Mucosa of rectum (tissue), 2 donors: ENCODE results near the gene FOXN3.

Experiments
- H3K27ac ChIP-seq, 2 donors: one replicate each; pipeline ENCODE4 v1.7.0; 2013; ENCODE audit warnings: inconsistent platforms in 2 of 2, low read depth in 2 of 2, low read length in 2 of 2
- H3K27me3 ChIP-seq, 2 donors: one replicate each; pipeline ENCODE4 v1.7.0; 2013; ENCODE audit warnings: low read length in 2 of 2; ENCODE audit not compliant: control insufficient read depth in 2 of 2, insufficient read depth in 2 of 2
- H3K36me3 ChIP-seq, 2 donors: one replicate each; pipeline ENCODE4 v1.7.0; 2013; ENCODE audit warnings: low read length in 2 of 2; ENCODE audit not compliant: control insufficient read depth in 2 of 2, insufficient read depth in 2 of 2
- H3K4me1 ChIP-seq, 2 donors: one replicate each; pipeline ENCODE4 v1.7.0; 2013; ENCODE audit warnings: low read length in 2 of 2, mild to moderate bottlenecking in 1 of 2; ENCODE audit not compliant: control insufficient read depth in 2 of 2, insufficient read depth in 2 of 2
- H3K4me3 ChIP-seq, 2 donors: one replicate each; pipeline ENCODE4 v1.7.0; 2013; ENCODE audit warnings: low read length in 2 of 2
- H3K9ac ChIP-seq, 2 donors: one replicate each; pipeline ENCODE4 v1.7.0; 2013; ENCODE audit warnings: low read length in 2 of 2, low read depth in 1 of 2, mild to moderate bottlenecking in 1 of 2
- H3K9me3 ChIP-seq, 2 donors: one replicate each; pipeline ENCODE4 v1.7.0; 2013; ENCODE audit warnings: low read length in 2 of 2; ENCODE audit not compliant: control insufficient read depth in 2 of 2
- donor health status: healthy.
- donor health status: Normal muscosa, but diverticular disease.

FOXN3 gene

GRCh38 chr14:89352976-89353765 is 63.9 kb downstream of the FOXN3 start:
- Histone ChIP-seq H3K27ac (no peak overlapping the region), H3K9ac (no peak overlapping the region), H3K4me1 (peaks cover 5 to 8% of the 10 kb centered on the region in 2 donors)

GRCh38 chr14:89351516-89352404 is 65.3 kb downstream of the FOXN3 start:
- H3K36me3 ChIP-seq, result peaks cover 12 to 16% of the 10 kb centered on the region in 2 donors
- peaks cover 5 to 8% of the 10 kb centered on the region in 2 donors for H3K4me1 ChIP-seq
- H3K4me3 ChIP-seq, result peak overlapping the region in 1 of 2 donors; percentile 20
- no peaks in the 10 kb centered on the region for H3K27me3 ChIP-seq
- no peaks in the 10 kb centered on the region for H3K9me3 ChIP-seq
- H3K27ac ChIP-seq, result peak overlapping the region; percentile 38 to 44
- no peak overlapping the region for H3K9ac ChIP-seq

More at GRCh38 chr14:89352976-89353765, 63.9 kb downstream of the FOXN3 start:
- Histone ChIP-seq H3K4me3 (no peak overlapping the region), H3K36me3 (peaks cover 8 to 14% of the 10 kb centered on the region in 2 donors), H3K9me3 (no peaks in the 10 kb centered on the region), H3K27me3 (no peaks in the 10 kb centered on the region)

DNA sequence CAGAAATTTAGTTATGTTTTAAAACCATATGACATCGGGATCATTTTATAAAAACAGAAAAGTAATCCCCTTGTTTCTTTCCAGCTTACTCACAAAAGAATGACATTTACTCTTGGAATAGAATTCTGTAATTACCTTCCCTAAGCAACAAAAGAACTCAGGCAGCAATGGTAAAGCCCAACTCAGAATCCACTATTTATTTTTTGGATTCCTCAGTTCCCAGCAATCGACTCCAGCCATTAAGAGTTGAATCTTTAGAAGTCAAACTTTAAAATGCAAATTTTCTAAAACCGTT is 65.9 kb downstream of the FOXN3 start:
- Histone ChIP-seq H3K36me3 (peaks cover 12 to 16% of the 10 kb centered on the region in 2 donors), H3K27ac (peak overlapping the region; percentile 38 to 44), H3K4me3 (peak overlapping the region in 1 of 2 donors; percentile 20), H3K27me3 (no peaks in the 10 kb centered on the region), H3K9me3 (no peaks in the 10 kb centered on the region), H3K4me1 (peaks cover 5 to 8% of the 10 kb centered on the region in 2 donors), H3K9ac (no peak overlapping the region)

DNA sequence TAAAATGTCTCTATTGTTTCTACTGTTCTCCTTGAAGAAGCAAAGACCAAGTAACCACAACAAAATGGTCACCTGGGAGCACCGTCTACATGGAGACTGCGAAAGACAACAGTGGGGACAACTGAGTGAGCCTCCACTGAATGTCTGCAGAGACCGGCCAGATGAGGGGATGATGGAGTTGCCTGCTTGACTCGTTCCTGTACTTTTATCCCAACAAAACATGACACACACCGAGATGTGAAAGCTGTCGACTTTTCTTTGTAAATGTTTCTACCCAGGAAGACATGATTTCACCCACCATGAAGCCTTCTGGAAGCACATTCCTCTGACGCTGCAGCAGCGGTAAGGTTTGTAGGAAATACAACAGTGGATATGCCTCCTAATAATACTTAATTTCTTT is 66.9 kb downstream of the FOXN3 start:
- Histone ChIP-seq H3K27ac (no peak overlapping the region), H3K36me3 (peaks cover 12 to 16% of the 10 kb centered on the region in 2 donors), H3K27me3 (no peaks in the 10 kb centered on the region), H3K9ac (no peak overlapping the region), H3K9me3 (no peaks in the 10 kb centered on the region), H3K4me1 (peaks cover 5 to 8% of the 10 kb centered on the region in 2 donors), H3K4me3 (no peak overlapping the region)

- no peaks in the 10 kb centered on the region for H3K9me3 ChIP-seq
- peaks cover 12 to 19% of the 10 kb centered on the region in 2 donors for H3K36me3 ChIP-seq
- peaks cover 5 to 8% of the 10 kb centered on the region in 2 donors for H3K4me1 ChIP-seq
- no peak overlapping the region for H3K4me3 ChIP-seq
- no peak overlapping the region for H3K9ac ChIP-seq
- no peak overlapping the region for H3K27ac ChIP-seq
- H3K27me3 ChIP-seq, result no peaks in the 10 kb centered on the region
These were observed 67.6 kb downstream of the FOXN3 start for GRCh38 chr14:89349171-89350008.

- Histone ChIP-seq H3K36me3 (peaks cover 12 to 19% of the 10 kb centered on the region in 2 donors), H3K9me3 (no peaks in the 10 kb centered on the region), H3K9ac (no peak overlapping the region), H3K4me1 (peaks cover 5 to 8% of the 10 kb centered on the region in 2 donors), H3K27ac (no peak overlapping the region), H3K27me3 (no peaks in the 10 kb centered on the region), H3K4me3 (no peak overlapping the region)
These were observed 68.3 kb downstream of the FOXN3 start for GRCh38 chr14:89348722-89349121.

GRCh38 chr14:89347885-89348284 is 69.1 kb downstream of the FOXN3 start:
- Histone ChIP-seq H3K9ac (no peak overlapping the region), H3K9me3 (no peaks in the 10 kb centered on the region), H3K27me3 (no peaks in the 10 kb centered on the region), H3K36me3 (peaks cover 12 to 19% of the 10 kb centered on the region in 2 donors), H3K27ac (no peak overlapping the region), H3K4me1 (peaks cover 5 to 8% of the 10 kb centered on the region in 2 donors), H3K4me3 (no peak overlapping the region)

- no peak overlapping the region for H3K27ac ChIP-seq
- H3K36me3 ChIP-seq, result peaks cover 10 to 15% of the 10 kb centered on the region in 2 donors
- H3K27me3 ChIP-seq, result no peaks in the 10 kb centered on the region
- no peak overlapping the region for H3K9ac ChIP-seq
- H3K9me3 ChIP-seq, result no peaks in the 10 kb centered on the region
- peaks cover 0 to 2% of the 10 kb centered on the region in 2 donors for H3K4me1 ChIP-seq
- no peak overlapping the region for H3K4me3 ChIP-seq
These were observed 72.1 kb downstream of the FOXN3 start for GRCh38 chr14:89344920-89345254.

GRCh38 chr14:89343356-89343755 is 73.7 kb downstream of the FOXN3 start:
- Histone ChIP-seq H3K27ac (no peak overlapping the region), H3K27me3 (no peaks in the 10 kb centered on the region), H3K9ac (no peak overlapping the region), H3K36me3 (peaks cover 3 to 12% of the 10 kb centered on the region in 2 donors), H3K4me3 (no peak overlapping the region), H3K9me3 (no peaks in the 10 kb centered on the region), H3K4me1 (peaks cover 5 to 7% of the 10 kb centered on the region in 2 donors)
